Skin epidermis (tissue), 12 donors: ENCODE results near the gene KRTAP3-1.
"Not testable (repeated sequence)": the region's sequence is repeated elsewhere in the genome, so short reads cannot be mapped to it uniquely, and the experiment has no call there.

Experiments used
- H3K27ac ChIP-seq, 21 experiments: fragments of 200-600 bp; sonication (generic) in 11 of 21; one replicate each; pipeline ENCODE4 v1.5.0; 2020; ENCODE audit warnings: mild to moderate bottlenecking in 3 of 21, inconsistent platforms in 2 of 21, moderate library complexity in 2 of 21
- H3K4me3 ChIP-seq, 7 experiments: fragments of 200-600 bp; sonication (generic) in 2 of 7; one replicate each; pipeline ENCODE4 v1.5.0; 2020; ENCODE audit warnings: inconsistent platforms in 2 of 7, mild to moderate bottlenecking in 2 of 7, moderate library complexity in 1 of 7

The KRTAP3-1 gene

DNA sequence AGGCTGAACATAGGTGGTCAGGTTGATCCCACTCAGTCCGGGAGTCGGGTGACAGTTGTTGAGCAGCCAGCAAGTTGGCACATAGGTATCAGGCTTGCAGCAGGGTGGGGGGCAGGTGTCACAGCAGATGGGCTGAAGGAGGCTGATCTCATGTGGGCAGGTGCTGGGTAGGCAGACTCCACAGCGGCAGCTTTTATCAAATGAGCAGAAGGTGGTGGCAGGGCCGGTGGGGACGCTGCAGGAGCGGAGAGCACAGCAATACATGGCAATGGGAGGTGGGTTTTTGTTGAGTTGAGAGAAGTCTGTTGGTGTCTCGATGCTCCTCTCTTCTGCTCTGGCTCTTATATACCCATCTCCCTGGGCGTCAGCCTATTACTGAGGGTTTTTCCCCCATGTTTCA, at the start of gene KRTAP3-1:
Gene KRTAP3-1, minus strand, starts transcription at position 318 of the 400 bp plus-strand sequence. Its CDS starts 54 bp downstream, at position 264.
- H3K27ac ChIP-seq: no peak within 1 kb of the TSS
- H3K4me3 ChIP-seq: no peak within 1 kb of the TSS

DNA sequence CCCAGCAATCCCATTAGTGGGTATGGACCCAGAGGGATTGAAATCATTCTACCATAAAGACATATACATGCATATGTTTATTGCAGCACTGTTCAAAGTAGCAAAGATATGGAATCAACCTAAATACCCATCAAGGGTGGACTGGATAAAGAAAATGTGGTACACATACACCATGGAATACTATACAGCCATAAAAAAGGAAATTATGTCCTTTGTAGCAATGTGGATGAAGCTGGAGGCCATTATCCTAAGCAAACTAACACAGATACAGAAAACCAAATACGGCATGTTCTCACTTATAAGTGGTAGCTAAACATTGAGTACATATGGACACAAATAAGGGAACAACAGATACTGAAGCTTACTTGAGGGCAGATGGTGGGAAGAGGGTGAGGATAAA, 48.6 kb upstream of the KRTAP3-1 start:
- Histone ChIP-seq H3K4me3 (no peak overlapping the region), H3K27ac (no peak overlapping the region)

DNA sequence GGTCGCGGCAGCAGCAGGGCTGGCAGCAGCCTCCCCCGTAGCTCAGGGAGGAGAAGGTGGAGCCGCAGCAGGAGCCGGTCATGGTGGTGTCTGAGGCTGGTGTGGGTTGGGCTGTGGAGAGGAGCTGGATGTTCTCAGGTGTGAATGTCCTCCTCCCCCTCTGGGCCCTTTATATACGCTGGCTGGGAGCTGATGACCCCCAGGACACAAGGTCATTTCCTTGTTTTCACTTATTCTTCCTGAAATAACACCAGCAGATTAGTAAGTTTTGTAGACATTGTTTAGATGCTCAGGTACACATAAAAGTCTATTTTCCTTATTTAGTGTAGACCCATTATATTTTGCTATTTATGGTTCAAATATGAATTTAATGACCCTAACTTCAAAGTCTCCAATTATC, 46.2 kb upstream of the KRTAP3-1 start, which contains the start of gene KRTAP2-2:
Gene KRTAP2-2, minus strand, starts transcription at position 101 of the 400 bp plus-strand sequence. Its CDS starts 19 bp downstream, at position 82.
- H3K27ac ChIP-seq: not testable (repeated sequence)

DNA sequence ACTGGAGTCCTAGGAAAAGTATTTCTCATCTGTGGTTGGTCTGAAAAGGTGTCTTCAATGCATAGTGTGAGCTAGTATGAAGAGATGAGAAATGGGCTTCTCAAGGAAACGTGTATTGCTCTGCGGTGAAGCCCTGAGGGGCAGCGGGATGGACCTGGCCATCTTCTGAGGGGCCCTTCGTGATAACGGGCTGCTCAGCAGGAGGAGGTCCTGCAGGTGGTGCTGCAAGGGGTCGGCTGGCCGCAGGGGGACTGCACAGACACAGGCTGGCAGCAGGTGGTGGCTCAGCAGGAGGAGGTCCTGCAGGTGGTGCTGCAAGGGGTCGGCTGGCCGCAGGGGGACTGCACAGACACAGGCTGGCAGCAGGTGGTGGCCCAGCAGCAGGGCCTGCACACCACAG, 45.6 kb upstream of the KRTAP3-1 start:
- not testable (repeated sequence) for H3K4me3 ChIP-seq, H3K27ac ChIP-seq

More for the DNA sequence above, 46.2 kb upstream of the KRTAP3-1 start, which contains the start of gene KRTAP2-2:
- not testable (repeated sequence) for H3K4me3 ChIP-seq

DNA sequence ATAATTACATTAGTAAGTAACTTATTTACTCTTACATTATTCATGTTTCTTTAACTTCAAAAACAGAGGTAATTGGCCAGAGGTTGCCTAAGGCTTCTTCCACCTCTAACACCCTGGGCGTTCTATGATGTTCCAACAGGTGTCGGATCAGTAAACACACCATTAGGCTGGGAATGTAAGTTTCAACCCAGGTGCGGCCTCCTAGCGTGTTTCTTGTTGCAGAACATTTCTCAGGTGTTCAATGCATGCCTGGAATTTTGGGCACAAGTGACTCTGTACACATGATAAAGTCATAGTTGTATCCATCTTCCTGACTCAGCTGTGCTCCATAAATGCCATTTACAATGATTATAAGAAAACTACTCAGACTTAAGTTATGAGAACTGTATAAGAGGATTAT, 45.1 kb upstream of the KRTAP3-1 start:
- H3K27ac ChIP-seq: no peak overlapping the region
- no peak overlapping the region for H3K4me3 ChIP-seq

DNA sequence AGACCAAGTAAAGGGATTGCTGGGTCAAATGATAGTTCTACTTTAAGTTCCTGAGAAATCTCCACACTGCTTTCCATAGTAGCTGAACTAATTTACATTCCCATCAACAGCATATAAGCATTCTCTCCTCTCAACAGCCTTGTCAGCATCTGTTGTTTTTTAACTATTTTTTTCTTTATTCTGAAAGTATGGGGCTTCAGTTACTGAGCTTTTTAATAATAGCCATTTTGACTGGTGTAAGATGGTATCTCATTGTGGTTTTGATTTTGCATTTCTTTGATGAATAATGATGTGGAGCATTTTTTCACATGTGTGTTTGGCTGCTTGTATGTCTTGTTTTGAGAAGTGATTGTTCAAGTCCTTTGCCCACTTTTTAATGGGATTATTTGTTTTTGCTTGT, 43.6 kb upstream of the KRTAP3-1 start:
- no peak overlapping the region for H3K4me3 ChIP-seq
- H3K27ac ChIP-seq: no peak overlapping the region

DNA sequence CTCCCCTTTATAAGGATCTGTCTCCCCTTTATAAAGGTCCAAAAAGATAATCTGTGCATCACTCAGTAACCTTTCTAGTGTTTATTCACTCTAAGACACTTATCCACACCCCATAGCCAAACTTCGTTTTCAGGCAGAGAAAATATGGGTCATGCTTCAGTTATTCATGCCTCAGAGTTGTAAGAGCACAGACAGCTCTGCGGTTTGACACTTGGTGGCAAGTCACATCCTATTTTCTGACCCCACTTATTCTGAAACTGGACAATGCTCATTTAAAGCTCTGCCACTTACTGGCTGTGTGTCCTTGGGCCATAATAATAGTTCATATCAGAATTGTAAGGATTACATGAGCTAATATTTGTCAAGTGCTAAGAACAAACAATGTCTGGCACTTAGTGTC, 40.2 kb upstream of the KRTAP3-1 start:
- Histone ChIP-seq H3K27ac (no peak overlapping the region), H3K4me3 (no peak overlapping the region)

DNA sequence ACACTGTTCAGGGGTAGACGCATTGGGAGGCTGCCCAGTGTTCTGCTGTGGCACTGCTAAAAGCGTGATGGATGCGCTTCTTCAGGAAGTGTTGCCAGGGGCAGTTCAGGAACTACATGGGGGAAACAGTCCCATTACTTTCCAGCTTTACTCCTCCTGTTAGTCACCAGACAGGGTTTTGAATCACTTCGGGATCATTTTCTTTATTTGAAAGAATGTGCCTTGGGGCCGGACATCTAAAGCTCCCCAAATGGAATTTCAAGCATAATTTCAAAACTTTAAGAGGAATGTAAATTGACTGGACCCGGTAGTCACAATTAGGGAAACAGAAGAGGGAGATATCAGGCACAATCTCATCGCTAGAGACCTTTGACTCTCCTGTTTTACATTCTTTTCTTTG, 39.5 kb upstream of the KRTAP3-1 start:
- H3K4me3 ChIP-seq: no peak overlapping the region
- no peak overlapping the region for H3K27ac ChIP-seq

DNA sequence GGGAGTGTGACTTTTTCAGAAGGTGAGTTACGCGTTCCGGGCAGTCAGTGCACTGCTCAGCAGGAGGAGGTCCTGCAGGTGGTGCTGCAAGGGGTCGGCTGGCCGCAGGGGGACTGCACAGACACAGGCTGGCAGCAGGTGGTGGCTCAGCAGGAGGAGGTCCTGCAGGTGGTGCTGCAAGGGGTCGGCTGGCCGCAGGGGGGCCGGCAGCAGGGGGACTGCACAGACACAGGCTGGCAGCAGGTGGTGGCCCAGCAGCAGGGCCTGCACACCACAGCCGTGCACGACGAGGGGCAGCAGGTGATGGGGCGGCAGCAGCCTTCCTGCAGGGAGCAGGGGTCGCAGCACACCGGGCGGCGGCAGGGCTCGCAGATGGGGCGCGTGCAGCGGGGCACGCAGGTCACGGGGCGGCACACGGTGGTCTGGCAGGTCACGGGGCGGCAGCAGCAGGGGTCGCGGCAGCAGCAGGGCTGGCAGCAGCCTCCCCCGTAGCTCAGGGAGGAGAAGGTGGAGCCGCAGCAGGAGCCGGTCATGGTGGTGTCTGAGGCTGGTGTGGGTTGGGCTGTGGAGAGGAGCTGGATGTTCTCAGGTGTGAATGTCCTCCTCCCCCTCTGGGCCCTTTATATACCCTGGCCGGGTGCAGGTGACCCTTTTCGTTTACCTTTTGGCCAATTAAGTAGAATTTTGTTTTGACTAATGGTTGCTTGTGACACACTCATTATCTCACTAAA, 38.0 kb upstream of the KRTAP3-1 start, which contains the start of gene KRTAP2-1:
Gene KRTAP2-1, minus strand, starts transcription at position 582 of the 731 bp plus-strand sequence. Its CDS starts 49 bp downstream, at position 533.
- not testable (repeated sequence) for H3K27ac ChIP-seq, H3K4me3 ChIP-seq

DNA sequence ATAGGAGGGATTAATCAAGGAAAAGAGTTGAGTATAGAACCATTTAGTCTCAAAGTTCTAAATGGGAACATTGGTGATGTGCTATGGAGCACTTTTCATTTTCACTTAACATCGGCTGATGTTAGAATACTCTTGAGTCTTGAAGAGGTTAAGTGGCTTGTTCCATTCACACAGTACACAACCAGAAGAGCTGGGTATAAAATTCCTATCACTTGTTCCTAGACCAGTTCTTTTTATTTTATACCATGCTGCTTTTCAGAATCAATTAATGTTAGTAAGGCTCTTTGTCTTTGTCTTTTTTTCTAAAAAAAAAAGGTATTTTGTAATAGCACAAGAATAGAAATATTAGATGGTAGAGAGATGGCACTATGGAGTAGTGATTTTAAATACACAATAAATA, 34.0 kb upstream of the KRTAP3-1 start:
- Histone ChIP-seq H3K27ac (no peak overlapping the region), H3K4me3 (no peak overlapping the region)

DNA sequence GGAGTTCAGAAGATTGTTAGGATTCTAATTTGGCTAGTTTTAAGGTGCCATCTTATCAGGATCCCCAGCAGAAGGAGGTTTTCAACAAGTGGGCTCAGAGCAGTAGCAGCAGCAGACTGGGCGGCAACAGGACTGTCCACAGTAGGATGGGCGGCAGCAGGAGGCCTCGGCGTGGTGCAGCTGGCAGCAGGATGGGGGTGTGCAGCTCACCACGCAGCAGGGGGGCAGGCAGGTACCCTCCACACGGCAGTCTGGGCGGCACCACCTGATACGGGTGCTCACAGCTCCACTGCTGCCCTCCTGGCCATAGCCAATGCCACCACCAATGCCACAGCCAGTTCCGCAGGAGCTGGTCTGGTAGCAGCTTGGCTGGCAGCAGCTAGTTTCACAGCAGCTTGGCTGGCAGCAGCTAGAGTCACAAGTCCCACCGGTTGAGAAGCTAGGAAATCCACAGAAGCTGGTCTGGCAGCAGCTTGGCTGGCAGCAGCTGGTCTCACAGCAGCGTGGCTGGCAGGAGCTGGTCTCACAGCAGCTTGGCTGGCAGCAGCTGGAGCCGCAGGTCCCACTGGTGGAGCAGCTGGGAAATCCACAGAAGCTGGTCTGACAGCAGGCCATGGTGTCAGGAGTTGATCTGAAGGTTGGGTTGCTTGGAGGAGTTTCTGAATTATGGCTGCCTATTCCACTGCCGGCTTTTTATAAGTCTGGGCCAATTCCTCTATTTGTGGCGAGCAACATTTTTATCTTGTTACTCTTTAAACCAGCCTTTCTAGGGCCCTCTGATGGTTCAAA, 32.0 kb upstream of the KRTAP3-1 start, which contains the start of gene KRTAP1-1:
Gene KRTAP1-1, minus strand, starts transcription at position 668 of the 789 bp plus-strand sequence. Its CDS starts 53 bp downstream, at position 615.
- not testable (repeated sequence) for H3K27ac ChIP-seq, H3K4me3 ChIP-seq

DNA sequence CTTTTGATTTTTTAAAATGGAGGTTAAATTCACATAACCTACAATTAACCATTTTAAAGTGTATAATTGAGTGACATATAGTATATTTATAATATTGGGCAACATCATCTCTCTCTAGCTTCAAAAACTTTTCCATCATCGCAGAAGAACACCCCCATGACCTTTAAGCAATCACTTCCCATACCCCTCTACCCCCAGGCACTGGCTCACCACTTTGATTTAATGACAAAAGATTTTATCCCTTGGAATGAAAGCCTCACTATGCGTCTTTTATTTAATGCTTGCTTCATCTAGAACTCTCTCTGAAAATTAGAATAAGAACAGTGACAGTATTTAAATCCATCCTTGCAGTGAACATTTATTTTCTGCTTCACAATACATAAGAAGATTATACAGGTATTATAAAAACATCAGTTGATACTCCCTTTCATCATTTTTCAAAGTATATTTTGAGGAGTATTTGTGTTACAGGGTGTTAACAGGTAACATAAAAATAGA, 29.0 kb upstream of the KRTAP3-1 start:
- no peak overlapping the region for H3K27ac ChIP-seq
- H3K4me3 ChIP-seq: no peak overlapping the region

DNA sequence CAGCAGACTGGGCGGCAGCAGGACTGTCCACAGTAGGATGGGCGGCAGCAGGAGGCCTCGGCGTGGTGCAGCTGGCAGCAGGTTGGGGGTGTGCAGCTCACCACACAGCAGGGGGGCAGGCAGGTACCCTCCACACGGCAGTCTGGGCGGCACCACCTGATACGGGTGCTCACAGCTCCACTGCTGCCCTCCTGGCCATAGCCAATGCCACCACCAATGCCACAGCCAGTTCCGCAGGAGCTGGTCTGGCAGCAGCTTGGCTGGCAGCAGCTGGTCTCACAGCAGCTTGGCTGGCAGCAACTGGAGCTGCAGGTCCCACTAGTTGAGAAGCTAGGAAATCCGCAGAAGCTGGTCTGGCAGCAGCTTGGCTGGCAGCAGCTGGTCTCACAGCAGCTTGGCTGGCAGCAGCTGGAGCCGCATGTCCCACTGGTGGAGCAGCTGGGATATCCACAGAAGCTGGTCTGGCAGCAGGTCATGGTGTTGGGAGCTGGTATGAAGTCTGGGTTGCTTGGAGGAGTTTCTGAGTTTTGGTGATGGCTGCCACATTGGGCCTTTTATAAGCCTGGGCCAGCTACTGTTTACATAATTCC, 25.5 kb upstream of the KRTAP3-1 start, which contains the start of gene KRTAP1-3:
Gene KRTAP1-3, minus strand, starts transcription at position 529 of the 590 bp plus-strand sequence. Its CDS starts 53 bp downstream, at position 476.
- H3K27ac ChIP-seq: not testable (repeated sequence)

DNA sequence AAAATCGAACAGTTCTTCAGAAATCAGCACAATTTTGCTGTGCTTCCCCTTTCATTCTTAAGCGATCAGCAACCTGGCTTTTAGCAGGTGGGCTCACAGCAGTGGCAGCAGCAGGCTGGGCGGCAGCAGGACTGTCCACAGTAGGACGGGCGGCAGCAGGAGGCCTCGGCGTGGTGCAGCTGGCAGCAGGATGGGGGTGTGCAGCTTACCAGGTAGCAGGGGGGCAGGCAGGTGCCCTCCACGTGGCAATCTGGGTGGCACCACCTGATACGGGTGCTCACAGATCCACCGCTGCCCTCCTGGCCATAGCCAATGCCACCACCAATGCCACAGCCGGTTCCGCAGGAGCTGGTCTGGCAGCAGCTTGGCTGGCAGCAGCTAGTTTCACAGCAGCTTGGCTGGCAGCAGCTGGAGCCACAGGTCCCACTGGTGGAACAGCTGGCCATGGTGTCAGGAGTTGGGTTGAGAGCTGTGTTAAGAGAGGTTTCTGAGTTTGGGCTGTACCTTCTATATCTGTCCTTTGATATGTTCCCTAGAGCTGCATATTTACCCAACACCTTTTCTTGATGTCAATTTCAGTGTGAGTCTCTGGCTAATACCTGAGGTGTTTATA, 20.8 kb upstream of the KRTAP3-1 start, which contains the start of gene KRTAP1-4:
Gene KRTAP1-4, minus strand, starts transcription at position 563 of the 613 bp plus-strand sequence. Its CDS starts 117 bp downstream, at position 446.
- Histone ChIP-seq H3K27ac (no peak within 1 kb of the TSS), H3K4me3 (no peak within 1 kb of the TSS)

More for the DNA sequence above, 25.5 kb upstream of the KRTAP3-1 start, which contains the start of gene KRTAP1-3:
- not testable (repeated sequence) for H3K4me3 ChIP-seq

DNA sequence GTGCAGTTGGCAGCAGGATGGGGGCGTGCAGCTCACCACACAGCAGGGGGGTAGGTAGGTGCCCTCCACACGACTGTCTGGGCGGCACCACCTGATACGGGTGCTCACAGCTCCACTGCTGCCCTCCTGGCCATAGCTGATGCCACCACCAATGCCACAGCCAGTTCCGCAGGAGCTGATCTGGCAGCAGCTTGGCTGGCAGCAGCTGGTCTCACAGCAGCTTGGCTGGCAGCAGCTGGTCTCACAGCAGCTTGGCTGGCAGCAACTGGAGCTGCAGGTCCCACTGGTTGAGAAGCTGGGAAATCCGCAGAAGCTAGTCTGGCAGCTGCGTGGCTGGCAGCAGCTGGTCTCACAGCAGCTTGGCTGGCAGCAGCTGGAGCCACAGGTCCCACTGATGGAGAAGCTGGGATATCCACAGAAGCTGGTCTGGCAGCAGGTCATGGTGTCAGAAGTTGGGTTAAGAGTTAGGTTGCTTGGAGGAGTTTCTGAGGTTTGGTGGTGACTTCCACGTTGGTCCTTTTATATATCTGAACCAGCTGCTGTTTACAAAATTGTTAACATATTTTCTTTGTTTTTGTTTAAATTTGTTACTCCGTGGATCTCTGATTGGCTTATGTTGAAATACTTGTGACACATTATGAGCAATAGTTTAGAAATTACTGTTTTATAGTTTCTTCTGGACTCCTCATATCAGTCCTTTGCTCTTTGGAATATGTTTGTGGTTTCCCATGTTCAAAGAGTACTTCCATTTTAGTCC, 18.0 kb upstream of the KRTAP3-1 start, which contains the start of gene KRTAP1-5:
Gene KRTAP1-5, minus strand, starts transcription at position 494 of the 757 bp plus-strand sequence. Its CDS starts 53 bp downstream, at position 441.
- Histone ChIP-seq H3K27ac (no peak within 1 kb of the TSS), H3K4me3 (no peak within 1 kb of the TSS)

DNA sequence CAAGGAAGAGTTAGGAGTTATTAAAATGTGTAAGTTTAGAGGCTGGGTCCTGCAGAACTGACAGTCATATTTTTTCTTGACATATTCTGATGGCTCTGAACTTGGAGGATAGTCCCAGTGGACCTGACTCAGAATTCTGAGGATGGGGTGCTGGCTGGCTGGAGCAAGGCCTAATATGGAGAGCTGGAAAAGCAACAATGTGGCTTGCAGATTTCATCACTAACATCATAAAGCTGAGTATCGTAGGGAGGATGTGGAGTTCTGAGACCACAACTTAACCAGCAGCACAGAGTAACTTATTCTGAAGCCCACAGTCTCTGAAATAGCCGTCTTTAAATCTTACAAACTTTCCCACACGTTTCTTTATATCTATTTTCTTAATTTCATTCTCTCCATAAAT, 15.8 kb upstream of the KRTAP3-1 start:
- no peak overlapping the region for H3K4me3 ChIP-seq
- no peak overlapping the region for H3K27ac ChIP-seq

DNA sequence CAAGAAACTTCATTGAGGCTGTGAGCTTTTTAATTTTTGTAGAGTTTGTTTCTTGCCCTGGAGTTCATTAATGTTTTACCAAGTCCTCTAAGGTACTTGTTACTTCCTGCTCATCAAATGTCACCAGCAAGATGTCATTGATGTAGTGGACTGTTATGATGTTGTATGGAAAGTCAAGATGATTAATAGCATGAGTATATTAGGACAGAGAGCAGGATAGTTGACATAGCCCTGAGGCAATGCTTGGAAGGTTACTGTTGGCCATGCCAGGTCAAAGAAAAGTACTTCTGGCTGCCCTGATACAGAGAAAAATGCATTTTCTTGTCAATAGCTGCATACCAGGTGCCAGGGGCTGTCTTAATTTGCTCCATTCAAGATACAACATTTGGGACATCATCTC, 11.4 kb upstream of the KRTAP3-1 start:
- H3K27ac ChIP-seq: no peak overlapping the region
- no peak overlapping the region for H3K4me3 ChIP-seq

DNA sequence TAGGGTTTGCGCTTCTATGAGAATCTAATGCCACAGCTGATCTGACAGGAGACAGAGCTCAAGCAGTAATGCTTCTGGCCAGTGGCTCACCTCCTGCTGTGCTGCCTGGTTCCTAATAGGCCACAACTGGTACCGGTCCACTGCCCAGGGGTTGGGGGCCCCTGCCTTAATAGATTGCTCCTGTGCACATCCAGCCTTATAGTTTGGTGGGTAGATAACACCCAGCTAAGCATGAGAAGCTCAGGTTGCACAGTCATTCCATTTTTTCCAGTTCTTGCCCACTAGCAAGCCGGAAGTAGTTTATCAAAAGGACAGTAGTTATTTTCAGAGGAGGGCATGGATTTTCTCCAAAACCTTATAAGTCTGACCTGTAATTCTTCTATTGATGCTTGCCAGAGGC, 10.5 kb upstream of the KRTAP3-1 start:
- Histone ChIP-seq H3K27ac (no peak overlapping the region), H3K4me3 (no peak overlapping the region)
